Right forelimb (tissue), 1 donor: Measurements from ENCODE around the gene ITGB8.

Experiments
- DNase-seq: peaks from one replicate; pipeline ENCODE4 v3.0.0-alpha.2; 2018

Gene ITGB8

GRCh38 chr7:20438248-20438647 is 107.5 kb downstream of the ITGB8 start:
- DNase-seq: no peak

DNA sequence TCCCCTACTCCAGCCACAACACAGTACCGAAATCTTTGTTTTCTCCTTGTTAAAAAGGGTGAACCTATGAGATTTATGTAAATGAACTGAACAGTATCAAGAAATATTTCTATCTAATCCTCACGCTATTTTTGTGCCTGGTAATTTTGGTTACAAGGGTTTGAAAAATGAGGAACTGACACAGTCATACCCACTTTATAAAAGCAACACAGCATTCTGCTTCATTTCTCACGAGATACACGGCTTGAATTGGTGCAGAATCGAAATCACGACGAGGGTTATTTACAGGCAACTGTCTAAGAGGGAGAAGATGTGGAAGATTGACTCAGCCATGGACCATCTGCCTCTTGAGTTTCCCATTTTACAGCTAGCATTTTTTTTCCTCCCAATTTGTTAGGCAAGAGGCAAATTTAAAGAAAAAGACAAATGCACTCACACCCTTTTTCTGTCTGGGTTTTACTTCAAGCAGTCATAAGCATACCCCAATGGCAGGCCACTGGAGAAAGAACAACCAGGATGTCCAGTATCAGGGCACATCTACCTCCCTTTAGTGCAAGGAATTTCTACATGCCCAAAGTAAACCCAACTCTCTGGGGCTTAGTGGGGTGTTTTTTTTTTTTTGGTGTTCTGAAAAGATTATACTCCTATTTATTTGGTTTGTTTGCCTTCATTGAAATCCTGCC is 108.1 kb downstream of the ITGB8 start:
- DNase-seq: no peak

- DNase-seq: no peak
These were observed 108.9 kb downstream of the ITGB8 start for GRCh38 chr7:20439416-20440185.

DNA sequence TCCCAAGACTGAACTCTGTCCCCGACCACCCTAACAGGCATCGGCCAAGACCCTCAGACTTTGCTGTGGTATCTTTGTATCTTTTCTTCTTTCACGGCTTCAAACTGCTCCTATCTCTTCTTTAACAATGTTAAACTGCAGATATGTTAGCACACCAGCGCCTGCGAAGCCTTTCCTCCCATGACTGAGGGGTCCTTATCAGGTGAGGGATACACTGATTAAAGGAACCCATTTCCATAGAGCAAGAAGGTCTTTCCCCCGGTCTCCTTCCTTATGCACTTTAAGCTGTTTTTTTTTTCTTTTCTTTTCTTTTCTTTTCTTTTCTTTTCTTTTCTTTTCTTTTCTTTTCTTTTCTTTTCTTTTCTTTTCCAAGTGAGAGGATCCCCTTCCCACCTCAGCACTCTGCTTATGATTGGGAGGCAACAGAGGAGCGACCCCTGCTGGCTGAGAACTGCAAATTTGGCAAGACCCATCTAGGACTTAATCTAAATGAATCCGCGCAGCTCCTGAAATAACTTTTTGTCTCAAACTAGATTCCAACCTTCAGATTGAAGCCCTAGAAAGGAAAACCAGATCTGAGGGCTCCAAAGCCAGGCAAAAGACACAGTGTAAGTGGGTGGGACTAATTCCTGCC is 109.9 kb downstream of the ITGB8 start:
- no peak for DNase-seq

GRCh38 chr7:20441346-20441745 is 110.6 kb downstream of the ITGB8 start:
- no peak for DNase-seq

- DNase-seq: no peak
These were observed 111.3 kb downstream of the ITGB8 start for GRCh38 chr7:20441991-20442441.

- no peak for DNase-seq
These were observed 112.3 kb downstream of the ITGB8 start for GRCh38 chr7:20442951-20443350.

- DNase-seq: no peak
These were observed 113.5 kb downstream of the ITGB8 start for GRCh38 chr7:20444030-20444800.

GRCh38 chr7:20447021-20447650 is 116.4 kb downstream of the ITGB8 start:
- DNase-seq: no peak

- DNase-seq: no peak
These were observed 118.5 kb downstream of the ITGB8 start for GRCh38 chr7:20449176-20449575.

DNA sequence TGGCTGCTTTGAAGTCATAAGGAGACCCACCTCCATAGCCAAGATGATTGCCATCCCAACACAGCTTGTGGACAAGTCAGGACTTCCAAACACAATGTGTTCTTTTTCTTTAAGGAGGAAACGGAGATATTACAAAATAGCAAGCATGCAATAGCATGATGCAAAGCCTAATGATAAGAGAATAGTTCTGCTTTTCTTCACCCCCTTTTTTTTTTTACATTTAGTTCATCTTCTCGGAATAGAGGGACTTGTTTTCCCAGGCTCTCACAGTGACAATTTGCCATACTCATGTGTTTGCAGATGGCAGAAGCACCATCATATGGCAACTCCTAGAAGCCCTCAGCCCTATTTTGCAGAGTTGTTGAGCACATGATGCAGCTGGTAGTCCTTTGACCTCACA is 119.8 kb downstream of the ITGB8 start:
- no peak for DNase-seq

DNA sequence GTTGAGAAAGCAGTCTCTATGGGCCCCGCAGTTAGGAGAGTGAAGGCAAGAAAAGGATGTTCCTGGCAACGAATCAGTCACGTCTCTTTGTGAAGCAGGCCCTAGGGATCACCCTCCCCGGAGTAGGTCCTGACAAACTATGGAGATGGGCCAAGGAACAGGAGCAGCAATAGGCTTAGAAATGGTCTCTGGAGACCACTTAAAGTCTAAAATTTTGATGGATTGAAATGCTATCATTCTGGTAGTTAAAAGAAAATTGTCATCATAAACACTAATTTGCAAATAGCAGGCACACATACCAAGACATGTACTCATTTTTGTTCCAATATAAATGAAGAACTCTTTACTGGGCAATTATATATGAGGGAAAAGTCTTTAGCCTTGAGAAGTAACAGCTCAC is 123.5 kb downstream of the ITGB8 start:
- no peak for DNase-seq

DNA sequence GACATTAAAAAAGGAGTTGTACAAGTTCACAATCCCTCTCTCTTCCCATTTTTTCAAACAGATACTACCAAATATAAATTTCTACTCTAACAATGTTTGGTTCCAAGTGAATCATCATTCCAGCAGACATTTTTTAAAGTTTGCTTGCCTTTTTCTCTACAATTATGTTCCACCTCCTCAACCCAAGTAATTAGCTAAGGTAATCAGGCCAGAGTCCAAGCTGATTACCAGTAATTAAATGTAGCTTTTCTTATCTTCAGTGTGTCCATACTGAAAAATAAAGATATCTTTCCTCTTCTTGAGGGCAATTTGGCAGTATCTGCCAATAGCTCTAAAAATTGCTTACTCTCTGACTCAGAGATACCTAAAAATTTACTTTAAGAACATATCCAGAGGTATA is 126.0 kb downstream of the ITGB8 start:
- DNase-seq: no peak

GRCh38 chr7:20458521-20458920 is 127.8 kb downstream of the ITGB8 start:
- DNase-seq: no peak

- no peak for DNase-seq
These were observed 128.7 kb downstream of the ITGB8 start for GRCh38 chr7:20459419-20459818.

GRCh38 chr7:20464891-20465290 is 134.2 kb downstream of the ITGB8 start:
- DNase-seq: no peak
